GF-D8 (cell line): ENCODE results near the gene OR5B2.
"Not testable (repeated sequence)": the region's sequence is repeated elsewhere in the genome, so short reads cannot be mapped to it uniquely, and the experiment has no call there.

Source experiments
- DNase-seq: peaks from one replicate; lab custom pipeline; 2025; lab: John Stamatoyannopoulos, UW

OR5B2 gene

DNA sequence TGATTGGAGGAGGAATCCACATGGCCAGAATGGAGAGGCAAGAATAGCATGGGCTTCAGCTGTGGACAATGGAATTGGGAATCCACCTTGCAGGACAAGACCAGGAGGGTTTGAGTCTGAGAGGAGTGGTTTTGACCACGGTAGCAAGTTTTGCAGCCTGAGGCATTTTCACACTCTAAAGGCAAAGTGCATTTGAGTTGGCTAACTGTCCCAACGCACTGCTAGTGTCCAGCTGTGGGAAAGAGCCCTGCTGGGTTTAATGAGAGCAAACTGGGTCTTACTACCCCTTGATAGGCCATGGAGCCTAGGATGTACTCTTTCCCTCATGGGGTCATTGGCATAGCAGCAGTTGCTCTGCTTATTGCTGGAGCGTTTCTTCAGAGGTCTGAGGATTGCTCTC is at the start of gene OR5B2:
TSS of gene OR5B2 (minus strand) at position 101 of the 400 bp plus-strand sequence. CDS start 4,860 bp downstream, outside the sequence.
- DNase-seq = no peak

DNA sequence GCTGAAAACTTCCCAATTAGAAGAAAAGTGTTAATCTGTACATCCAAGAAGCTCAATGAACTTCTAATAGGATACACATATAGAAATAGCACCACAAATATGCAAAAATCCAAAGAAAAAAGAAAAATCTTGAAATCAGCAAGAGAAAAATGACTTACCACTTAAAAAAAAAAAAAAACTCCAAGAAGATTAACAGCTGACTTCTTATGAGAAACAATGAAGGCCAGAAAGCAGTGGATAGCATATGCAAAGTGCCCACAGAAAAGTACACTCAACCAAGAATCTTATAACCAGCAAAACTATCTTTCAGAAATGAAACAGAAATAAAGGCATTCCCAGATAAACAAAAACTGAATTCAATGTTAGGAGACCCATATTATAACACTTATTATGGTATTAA is 44.0 kb upstream of the OR5B2 start:
- DNase-seq = no peak

DNA sequence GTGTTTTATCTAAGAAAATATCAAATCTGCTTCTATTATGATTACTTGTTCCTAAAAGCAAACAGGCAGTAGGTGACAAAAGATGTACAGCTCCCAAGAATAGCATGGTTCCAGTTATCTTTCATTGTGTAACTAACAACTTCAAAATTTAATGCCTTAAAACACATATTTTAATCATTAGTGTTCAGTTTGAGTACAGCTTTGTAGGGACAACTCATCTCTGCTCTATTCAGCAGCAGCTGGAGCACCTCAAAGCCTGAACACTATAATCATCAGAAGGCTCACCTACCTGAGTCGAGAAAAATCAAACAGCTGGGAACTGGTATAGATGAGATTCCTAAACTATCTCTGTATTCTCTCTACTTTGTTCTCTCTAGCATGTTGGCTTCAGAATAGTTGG is 38.4 kb upstream of the OR5B2 start:
- DNase-seq = no peak

DNA sequence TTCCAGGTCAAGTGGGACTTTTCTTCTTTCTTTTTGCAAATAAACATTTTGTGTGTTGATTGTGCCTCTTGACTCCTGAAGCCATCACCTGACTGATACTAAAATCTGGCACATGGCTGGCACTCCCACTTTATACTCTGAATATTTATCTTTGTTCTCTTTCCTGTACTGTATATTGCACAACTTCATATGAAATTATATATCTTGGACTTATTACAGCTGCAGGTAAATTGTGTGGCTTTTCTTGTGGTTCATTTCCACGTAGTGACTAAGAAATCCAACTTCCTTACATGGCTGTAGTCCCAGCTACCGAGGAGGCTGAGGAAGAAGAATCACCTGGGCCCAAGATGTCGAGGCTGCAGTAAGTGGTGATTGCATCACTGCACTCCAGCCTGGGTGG is 37.8 kb upstream of the OR5B2 start:
- no peak for DNase-seq

DNA sequence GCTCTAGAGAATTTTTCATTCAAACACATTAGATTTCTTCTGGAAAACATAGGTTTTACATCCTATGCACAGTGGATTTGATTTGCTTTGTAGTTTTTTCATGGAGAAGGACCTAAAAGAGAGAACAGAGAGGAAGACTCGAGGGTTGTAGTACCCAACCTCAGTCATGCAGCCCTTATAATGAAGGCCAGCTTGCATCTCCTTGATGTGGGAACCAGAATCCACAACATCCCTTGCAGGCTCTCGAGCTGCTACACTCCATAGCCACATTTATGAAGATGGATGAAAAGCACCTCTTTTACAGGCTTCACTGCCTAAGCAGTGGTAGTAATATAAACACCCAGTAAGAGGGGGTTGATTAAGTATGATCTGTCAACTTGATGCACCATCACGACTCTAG is 23.7 kb upstream of the OR5B2 start:
- no peak for DNase-seq

DNA sequence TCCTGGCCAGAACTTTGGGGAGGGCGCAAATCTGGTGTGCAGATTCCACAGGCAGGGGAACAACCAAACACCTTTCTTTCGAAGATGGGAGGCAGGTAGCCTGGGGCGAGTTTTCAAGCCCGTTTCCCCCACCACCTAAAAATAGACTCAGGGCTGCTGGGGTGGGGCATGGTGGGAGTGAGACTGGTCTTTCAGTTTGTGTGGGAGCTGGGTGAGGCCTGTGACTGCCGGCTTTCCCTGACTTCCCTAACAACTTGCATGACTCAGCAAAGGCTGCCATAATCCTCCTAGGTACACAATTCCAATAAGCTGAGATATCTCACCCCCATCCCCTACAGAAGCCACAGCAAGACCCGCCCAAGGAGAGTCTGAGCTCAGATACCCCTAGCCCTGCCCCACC is 18.4 kb upstream of the OR5B2 start:
- no peak for DNase-seq

DNA sequence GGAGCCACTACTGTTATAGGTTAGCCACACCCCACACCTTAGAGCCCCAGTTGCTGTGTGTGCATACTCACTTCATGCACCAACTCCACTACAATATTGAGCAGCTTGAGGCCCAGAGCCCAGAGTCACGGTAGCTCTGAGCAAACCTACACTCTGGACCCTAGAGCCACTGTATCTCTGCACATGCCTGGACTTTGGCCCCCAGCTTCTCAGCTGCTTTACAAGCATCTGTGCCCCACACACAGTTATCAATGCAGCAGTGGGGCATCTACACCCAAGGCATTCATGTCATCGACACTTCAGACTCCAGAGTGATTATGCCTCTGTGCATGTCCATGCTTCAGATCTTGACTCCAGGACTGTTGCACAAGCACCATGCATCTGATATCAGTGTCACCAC is 16.4 kb upstream of the OR5B2 start:
- no peak for DNase-seq

DNA sequence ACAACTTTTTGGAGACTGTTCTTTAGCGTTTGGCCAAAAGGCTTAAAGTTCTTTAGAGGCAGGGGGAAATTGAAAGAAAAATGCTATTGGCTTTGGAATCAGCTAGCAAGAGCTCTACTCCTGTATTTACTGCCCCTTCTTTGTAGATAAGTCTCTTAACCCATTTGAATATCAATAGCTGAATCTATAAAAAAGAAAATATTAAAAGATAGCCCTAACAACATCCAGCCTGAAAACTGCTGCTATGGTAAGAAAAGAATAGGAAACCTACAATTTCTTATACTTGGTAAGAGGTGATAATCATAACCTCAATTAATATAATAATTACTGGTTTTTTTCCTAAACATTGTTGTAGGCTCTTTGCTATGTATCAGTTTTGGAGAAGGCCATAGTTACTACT is 14.2 kb upstream of the OR5B2 start, which contains the start of gene OR5B12:
TSS of gene OR5B12 (minus strand) at position 101 of the 400 bp plus-strand sequence. CDS start 2,085 bp downstream, outside the sequence.
- DNase-seq = no peak

DNA sequence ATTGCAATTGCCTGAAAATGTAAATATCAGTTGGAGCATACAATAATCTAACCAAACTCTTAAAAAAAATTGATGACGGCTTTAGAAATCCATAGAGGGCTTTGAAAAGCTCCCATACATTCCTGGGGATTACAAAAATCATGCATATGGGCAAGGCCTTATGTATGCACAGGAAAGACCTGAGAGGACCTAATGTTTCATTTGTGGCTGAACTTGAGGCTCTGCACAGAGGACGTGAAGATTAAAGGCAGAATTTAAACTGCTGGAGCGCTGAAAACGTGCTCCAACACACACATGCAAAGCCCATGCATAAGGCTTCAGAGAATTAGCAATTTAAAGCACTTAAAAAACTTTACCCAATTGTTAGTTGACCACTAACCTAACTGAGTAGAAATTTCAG is 10.6 kb upstream of the OR5B2 start:
- no peak for DNase-seq

DNA sequence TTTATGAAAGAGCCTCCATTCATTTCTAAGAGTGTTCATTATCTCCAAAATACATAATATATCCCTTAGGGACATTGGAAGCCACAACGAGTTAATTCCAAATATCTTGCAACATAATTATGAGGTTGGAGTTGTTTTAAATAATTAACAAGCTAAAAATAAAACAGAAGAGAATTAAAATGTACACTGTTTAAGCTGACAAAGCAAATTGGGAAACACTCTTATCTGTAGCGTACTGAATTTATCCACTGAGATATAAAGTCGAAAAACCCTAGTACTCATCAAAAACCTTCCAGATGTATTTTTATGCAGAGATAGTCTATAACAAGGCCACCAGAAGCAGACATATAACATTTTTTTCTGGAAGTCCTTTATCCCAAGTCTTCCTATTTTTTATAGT is 6.3 kb upstream of the OR5B2 start:
- no peak for DNase-seq

DNA sequence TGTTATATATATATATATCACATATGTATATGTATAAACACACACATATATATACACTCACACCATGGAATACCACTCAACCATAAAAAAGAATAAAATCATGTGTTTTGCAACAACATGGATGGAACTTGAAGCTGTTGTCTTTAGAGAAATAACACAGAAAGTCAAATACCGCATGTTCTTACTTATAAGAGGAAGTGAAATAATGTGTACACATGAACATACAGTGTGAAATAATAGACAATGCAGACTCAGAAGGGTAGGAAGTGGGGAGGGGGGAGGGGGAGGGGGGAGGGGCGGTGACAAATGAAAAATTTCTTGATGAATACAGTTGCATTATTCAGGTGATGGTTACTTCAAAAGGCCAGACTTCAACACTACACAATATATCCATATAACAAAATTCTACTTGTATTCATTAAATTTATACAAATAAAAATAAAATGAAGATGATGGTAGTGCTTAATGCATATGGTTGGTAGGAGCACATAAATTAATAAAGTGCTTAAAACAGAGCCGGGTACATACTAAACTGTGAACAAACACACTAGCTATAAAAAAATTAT is 5.8 kb upstream of the OR5B2 start:
- DNase-seq = no peak

DNA sequence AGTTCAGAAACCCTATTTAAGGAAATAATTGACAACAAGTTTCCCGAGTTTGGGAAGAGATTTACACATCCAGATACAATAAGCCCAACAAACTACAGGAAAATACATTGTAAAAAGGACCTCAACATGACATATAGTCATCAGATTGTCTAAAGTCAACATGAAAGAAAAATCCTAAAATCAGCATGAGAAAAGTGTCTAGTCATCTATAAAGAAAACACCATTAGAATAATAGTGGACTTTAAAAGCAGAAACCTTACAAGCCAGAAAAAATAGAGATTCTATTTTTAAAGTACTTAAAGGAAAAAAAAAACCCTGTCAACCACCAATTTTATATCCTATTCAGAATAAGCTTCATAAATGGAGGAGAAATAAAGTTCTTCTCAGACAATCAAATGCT is 1.4 kb upstream of the OR5B2 start:
- DNase-seq = no peak

DNA sequence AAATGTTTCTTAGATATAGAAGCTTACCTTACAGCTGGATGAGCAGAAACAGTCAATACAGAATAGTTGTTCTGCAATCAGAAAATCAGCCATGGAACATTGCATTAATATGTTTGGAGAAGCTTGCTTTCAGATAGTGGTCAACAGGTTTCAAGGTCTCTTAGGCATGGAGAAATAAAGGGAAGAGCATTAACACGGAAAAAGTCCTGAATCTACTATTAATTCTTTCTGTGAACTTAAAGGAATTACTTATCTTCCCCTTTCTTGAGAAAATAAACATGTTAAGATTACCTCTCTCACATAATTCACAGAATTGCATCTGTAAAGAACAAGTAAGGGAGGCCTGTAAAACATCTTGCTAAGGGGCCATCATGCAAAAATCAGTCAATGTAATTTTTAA is 21.1 kb downstream of the OR5B2 start, which contains the start of gene OR5B3:
TSS of gene OR5B3 (minus strand) at position 101 of the 400 bp plus-strand sequence. CDS start 3,465 bp downstream, outside the sequence.
- DNase-seq = no peak

DNA sequence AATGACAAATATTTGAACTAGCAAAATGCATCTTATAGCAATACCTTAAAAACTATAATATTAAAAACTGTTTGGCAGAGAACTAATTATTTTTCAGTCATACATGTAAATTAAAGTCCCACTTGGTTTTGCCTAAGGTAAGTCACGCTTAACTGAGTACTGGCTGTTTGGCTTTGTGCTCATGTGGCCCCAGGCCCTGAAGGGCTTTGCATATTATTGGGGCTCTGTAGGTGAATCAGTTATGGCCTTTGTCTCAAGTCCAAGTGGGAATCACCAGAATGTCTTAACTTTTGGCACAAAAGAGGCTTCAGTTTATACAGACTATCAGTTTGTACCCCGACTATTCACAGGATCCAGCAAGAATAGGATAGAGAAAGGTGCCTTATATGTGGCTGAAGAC is 28.3 kb downstream of the OR5B2 start:
- not testable (repeated sequence) for DNase-seq

DNA sequence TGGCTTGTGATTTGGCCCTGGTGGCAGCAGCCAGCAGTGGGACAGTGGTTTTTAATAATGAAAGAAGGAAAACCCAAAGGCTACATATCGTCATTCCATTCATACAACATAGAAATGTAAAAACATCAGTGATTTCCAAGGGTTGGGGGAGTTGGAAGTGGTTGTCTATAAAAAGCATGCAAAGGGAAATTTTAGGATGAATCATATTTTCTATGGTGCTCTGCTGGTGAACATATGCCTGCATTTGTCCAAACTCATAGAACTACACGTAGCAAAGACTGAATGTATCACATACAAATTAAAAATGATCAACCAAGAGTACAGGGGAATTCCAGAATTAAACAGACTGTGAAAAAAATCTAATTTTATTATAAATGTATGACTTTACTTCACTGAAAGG is 32.3 kb downstream of the OR5B2 start:
- no peak for DNase-seq

DNA sequence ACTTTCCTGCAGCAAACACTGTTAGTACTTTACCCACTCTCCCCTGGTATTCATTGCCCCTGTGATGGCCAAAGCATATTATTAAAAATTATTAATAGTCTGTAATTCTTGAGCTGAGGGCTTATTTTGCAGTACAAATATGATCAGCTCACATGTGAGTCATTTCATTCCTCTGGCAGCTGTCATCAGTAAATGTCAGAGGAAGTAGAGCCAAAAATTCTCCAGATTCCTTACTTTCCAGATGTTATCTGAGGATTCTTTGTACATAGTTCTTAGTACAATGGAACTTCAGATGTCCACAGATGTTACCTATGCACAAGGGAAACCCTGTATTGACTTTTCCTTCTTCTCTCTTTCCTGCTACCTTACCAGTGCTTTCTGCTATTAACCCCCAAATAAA is 33.7 kb downstream of the OR5B2 start:
- DNase-seq = no peak

DNA sequence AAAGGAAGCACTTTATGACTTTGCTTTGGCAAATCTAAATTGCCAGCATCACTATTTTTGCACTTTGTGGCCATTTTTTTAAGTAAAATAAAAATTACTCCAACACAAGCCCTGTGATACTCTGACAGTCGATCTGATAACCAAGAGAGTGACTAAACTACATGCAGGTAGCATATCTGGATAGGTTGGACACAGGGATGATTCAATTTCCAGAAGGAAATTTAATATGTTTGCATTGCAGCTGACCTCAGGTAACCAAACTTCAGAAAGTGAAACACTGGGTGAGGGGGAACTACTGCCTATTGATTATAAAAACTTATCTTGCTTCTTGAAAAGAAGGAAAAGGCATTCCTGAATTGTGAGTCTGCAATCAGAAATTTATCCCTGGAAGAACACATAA is 35.2 kb downstream of the OR5B2 start:
- no peak for DNase-seq

DNA sequence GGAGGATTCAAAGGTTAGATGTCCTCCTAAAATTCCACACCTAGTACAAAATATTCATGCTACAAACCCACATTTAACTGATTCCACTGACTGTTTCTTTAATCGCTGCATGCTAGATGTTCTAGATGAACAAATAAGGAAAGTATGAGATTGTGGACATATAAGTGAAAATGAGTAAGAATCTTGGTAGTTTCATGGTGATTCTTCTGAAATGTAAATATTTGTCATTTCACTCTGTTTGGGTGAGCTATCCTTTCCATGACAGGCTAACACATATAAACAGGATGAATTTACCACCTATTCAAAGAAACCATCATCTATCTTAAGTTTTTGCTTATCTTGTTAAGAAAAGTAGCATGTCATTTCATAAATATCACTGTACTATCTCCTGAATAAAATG is 36.0 kb downstream of the OR5B2 start:
- DNase-seq = no peak

DNA sequence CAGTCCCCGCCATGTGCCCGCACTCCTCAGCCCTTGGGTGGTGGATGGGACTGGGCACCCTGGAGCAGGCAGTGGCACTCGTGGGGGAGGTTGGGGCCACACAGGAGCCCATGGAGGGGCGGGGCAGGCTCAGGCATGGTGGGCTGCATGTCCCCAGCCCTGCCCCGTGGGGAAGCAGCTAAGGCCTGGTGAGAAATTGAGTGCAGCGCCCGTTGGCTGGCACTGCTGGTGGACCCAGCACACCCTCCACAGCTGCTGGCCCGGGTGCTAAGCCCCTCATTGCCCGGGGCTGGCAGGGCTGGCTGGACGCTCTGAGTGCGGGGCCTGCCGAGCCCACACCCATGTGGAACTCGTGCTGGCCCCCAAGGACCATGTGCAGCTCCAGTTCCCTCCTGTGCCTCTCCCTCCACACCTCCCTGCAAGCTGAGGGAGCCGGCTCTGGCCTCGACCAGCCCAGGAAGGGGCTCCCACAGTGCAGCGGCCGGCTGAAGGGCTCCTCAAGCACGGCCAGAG is 37.3 kb downstream of the OR5B2 start:
- no peak for DNase-seq
